Large intestine (tissue), 3 donors: ENCODE results near the gene TSFM. TPM values are rescaled to one million over a fixed set of nuclear protein-coding genes. Genes with fewer than 3 reads are reported as not detected.

ENCODE experiments used
- DNase-seq, 2 donors: peaks; one replicate each; pipeline versions ENCODE4 v3.0.0 to v3.0.0-alpha.2; 2013
- H3K27ac ChIP-seq: one replicate; pipeline ENCODE4 v1.5.1; 2013; ENCODE audit warnings: low read length
- H3K27me3 ChIP-seq: 2 replicates; pipeline ENCODE4 v1.6.1; 2013; ENCODE audit warnings: low read length; ENCODE audit not compliant: control insufficient read depth, insufficient read depth
- H3K36me3 ChIP-seq: 2 replicates; pipeline ENCODE4 v1.6.1; 2013; ENCODE audit warnings: low read length; ENCODE audit not compliant: control insufficient read depth, insufficient read depth
- H3K4me1 ChIP-seq: one replicate; pipeline ENCODE4 v1.6.1; 2013; ENCODE audit warnings: low read length; ENCODE audit not compliant: control insufficient read depth, insufficient read depth
- H3K4me3 ChIP-seq: one replicate; pipeline ENCODE4 v1.5.1; 2013; ENCODE audit warnings: low read length
- H3K9me3 ChIP-seq: one replicate; pipeline ENCODE4 v1.6.1; 2013; ENCODE audit warnings: mild to moderate bottlenecking, low read depth, low read length, moderate library complexity; ENCODE audit not compliant: control insufficient read depth
- WGBS: methylation state at CpG from one replicate; pipeline ENCODE4 v1.1.5; 2013; ENCODE audit warnings: low lambda C conversion rate; ENCODE audit not compliant: insufficient coverage; 5-methylcytosine and 5-hydroxymethylcytosine counted together
- polyA plus RNA-seq: library from polyadenylated mRNA; unstranded; fragments of 120-200 nt; gene quantifications from one replicate; pipeline ENCODE4 v1.2.1, GENCODE V29; 2013

Gene TSFM
- polyA plus RNA-seq, 1 donor = 36.0 TPM

DNA sequence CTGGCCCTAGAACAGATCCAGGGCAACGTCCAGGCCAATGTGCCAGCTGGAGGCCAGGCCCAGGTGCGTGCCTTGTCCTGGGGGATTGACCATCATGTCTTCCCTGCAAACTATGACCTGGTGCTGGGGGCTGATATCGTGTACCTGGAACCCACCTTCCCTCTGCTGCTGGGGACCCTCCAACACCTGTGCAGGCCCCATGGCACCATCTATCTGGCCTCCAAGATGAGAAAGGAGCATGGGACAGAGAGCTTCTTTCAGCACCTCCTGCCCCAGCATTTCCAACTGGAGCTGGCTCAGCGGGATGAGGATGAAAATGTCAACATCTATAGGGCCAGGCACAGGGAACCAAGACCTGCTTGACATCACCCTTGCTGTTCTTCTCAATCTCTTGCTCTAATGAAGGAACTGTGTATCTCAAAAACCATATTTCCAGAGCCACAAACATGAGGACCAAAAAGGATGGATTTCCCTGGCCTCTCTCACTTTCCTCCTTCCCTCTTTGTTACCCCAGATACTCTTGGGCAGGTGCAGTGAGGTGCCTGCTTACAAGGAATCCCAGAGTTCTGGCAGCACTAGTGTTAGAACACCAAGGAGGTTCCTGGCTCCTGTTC lies 2.2 kb upstream of the TSFM start:
- DNase-seq = no peak
- peaks cover 9% of the 10 kb centered on the region for H3K36me3 ChIP-seq
- H3K9me3 ChIP-seq = no peaks in the 10 kb centered on the region
- H3K27me3 ChIP-seq = no peaks in the 10 kb centered on the region
- H3K4me3 ChIP-seq = no peak overlapping the region
- peaks cover 10% of the 10 kb centered on the region for H3K4me1 ChIP-seq
- H3K27ac ChIP-seq = no peak overlapping the region
- WGBS = no CpG with 5 or more reads among the region's 4 CpGs

DNA sequence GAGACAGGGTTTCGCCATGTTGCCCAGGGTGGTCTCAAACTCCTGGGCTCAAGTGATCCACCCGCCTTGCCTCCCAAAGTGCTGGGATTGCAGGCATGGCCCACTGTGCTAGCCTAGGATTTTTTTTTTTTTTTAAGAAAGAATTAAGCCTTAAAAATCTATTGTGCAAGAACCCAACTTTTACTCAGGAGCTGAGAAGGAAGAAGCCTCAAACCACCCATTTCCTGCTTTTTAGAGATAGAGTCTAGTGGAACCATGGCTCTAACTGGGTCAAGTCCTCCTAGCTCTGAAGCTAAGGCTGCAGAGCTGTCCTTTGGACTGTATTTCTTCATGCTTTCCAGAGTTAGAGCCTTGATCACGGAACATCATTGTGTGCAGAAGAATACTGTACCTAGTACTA lies 1.3 kb upstream of the TSFM start:
- DNase-seq = no peak
- 100% methylated on average over 1 of the region's 3 CpGs for WGBS
- Histone ChIP-seq H3K4me1 (peaks cover 10% of the 10 kb centered on the region), H3K4me3 (no peak overlapping the region), H3K36me3 (peaks cover 15% of the 10 kb centered on the region), H3K27ac (no peak overlapping the region), H3K27me3 (no peaks in the 10 kb centered on the region), H3K9me3 (no peaks in the 10 kb centered on the region)

- Histone ChIP-seq H3K27ac (no peak overlapping the region), H3K9me3 (no peaks in the 10 kb centered on the region), H3K27me3 (no peaks in the 10 kb centered on the region), H3K36me3 (peaks cover 20% of the 10 kb centered on the region), H3K4me3 (no peak overlapping the region), H3K4me1 (peaks cover 10% of the 10 kb centered on the region)
- WGBS = 100% methylated on average over 1 of the region's 2 CpGs
- DNase-seq = no peak
These were observed 786 bp upstream of the TSFM start for GRCh38 chr12:57781801-57782200.

DNA sequence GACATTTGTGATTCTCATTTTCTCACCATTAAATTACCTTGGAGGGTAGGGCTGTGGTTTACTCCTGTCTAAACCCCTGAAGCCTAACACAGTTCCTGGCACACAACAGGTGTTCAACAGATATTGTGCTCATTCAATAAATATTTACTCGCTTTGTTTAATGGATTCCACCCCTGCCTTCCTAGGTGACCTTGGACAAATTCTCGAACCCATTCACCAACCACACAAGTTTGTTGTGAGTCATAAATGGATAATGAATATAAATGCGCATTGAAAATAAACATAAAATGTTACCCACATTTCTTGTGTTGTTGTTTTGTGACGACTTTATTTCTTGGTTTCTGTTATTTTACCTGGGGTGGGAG lies 362 bp upstream of the TSFM start:
- H3K36me3 ChIP-seq = peaks cover 23% of the 10 kb centered on the region
- H3K4me3 ChIP-seq = peak overlapping the region; percentile 99
- WGBS = no CpG with 5 or more reads among the region's 4 CpGs
- no peak for DNase-seq
- no peaks in the 10 kb centered on the region for H3K9me3 ChIP-seq
- H3K4me1 ChIP-seq = peaks cover 10% of the 10 kb centered on the region
- H3K27me3 ChIP-seq = no peaks in the 10 kb centered on the region
- no peak overlapping the region for H3K27ac ChIP-seq

GRCh38 chr12:57783466-57783801 lies 847 bp downstream of the TSFM start:
- no peaks in the 10 kb centered on the region for H3K9me3 ChIP-seq
- no CpG with 5 or more reads among the region's 12 CpGs for WGBS

GRCh38 chr12:57783861-57784260 lies 1.3 kb downstream of the TSFM start:
- peaks cover 10% of the 10 kb centered on the region for H3K4me1 ChIP-seq
- H3K4me3 ChIP-seq = no peak overlapping the region
- no peak overlapping the region for H3K27ac ChIP-seq
- H3K9me3 ChIP-seq = no peaks in the 10 kb centered on the region
- peaks cover 28% of the 10 kb centered on the region for H3K36me3 ChIP-seq
- DNase-seq = no peak
- H3K27me3 ChIP-seq = no peaks in the 10 kb centered on the region
- 70% methylated on average over 1 of the region's 11 CpGs for WGBS

More at GRCh38 chr12:57783466-57783801, 847 bp downstream of the TSFM start:
- H3K4me3 ChIP-seq = peak overlapping the region; percentile 99
- H3K36me3 ChIP-seq = peaks cover 25% of the 10 kb centered on the region
- H3K27me3 ChIP-seq = no peaks in the 10 kb centered on the region
- H3K27ac ChIP-seq = no peak overlapping the region
- no peak for DNase-seq
- peaks cover 10% of the 10 kb centered on the region for H3K4me1 ChIP-seq

- H3K9me3 ChIP-seq = no peaks in the 10 kb centered on the region
- no peak overlapping the region for H3K4me3 ChIP-seq
- no peak for DNase-seq
- no CpG with 5 or more reads among the region's 1 CpG for WGBS
- H3K36me3 ChIP-seq = peaks cover 58% of the 10 kb centered on the region
- H3K27ac ChIP-seq = no peak overlapping the region
- H3K27me3 ChIP-seq = no peaks in the 10 kb centered on the region
- H3K4me1 ChIP-seq = no peaks in the 10 kb centered on the region
These were observed 11.3 kb downstream of the TSFM start for GRCh38 chr12:57793920-57794319.

GRCh38 chr12:57795354-57795753 lies 12.8 kb downstream of the TSFM start:
- H3K4me3 ChIP-seq = no peak overlapping the region
- H3K27me3 ChIP-seq = no peaks in the 10 kb centered on the region
- H3K4me1 ChIP-seq = no peaks in the 10 kb centered on the region
- H3K36me3 ChIP-seq = peaks cover 62% of the 10 kb centered on the region
- H3K9me3 ChIP-seq = no peaks in the 10 kb centered on the region
- DNase-seq = no peak
- WGBS = 100% methylated on average over 1 of the region's 6 CpGs
- no peak overlapping the region for H3K27ac ChIP-seq

- Histone ChIP-seq H3K27me3 (no peaks in the 10 kb centered on the region), H3K36me3 (peaks cover 63% of the 10 kb centered on the region), H3K9me3 (no peaks in the 10 kb centered on the region), H3K27ac (no peak overlapping the region), H3K4me1 (no peaks in the 10 kb centered on the region), H3K4me3 (no peak overlapping the region)
- DNase-seq = no peak
- 100% methylated on average over 1 of the region's 1 CpG for WGBS
These were observed 14.4 kb downstream of the TSFM start for GRCh38 chr12:57796996-57797395.

GRCh38 chr12:57797933-57798332 lies 15.3 kb downstream of the TSFM start:
- no peaks in the 10 kb centered on the region for H3K9me3 ChIP-seq
- no peaks in the 10 kb centered on the region for H3K27me3 ChIP-seq
- H3K27ac ChIP-seq = no peak overlapping the region
- no peaks in the 10 kb centered on the region for H3K4me1 ChIP-seq
- H3K36me3 ChIP-seq = peaks cover 61% of the 10 kb centered on the region
- no peak for DNase-seq
- no peak overlapping the region for H3K4me3 ChIP-seq
- WGBS = no CpG with 5 or more reads among the region's 1 CpG

GRCh38 chr12:57800965-57801364 lies 18.4 kb downstream of the TSFM start:
- peaks cover 50% of the 10 kb centered on the region for H3K36me3 ChIP-seq
- no peaks in the 10 kb centered on the region for H3K4me1 ChIP-seq
- no peaks in the 10 kb centered on the region for H3K9me3 ChIP-seq
- no peak overlapping the region for H3K4me3 ChIP-seq
- no peak for DNase-seq
- H3K27ac ChIP-seq = no peak overlapping the region
- no peaks in the 10 kb centered on the region for H3K27me3 ChIP-seq
- 100% methylated on average over 1 of the region's 3 CpGs for WGBS
